CD4-positive, alpha-beta T cell treated with Interleukin-6 at 100 ng/mL for 8 hours (primary cell): ENCODE data around the gene SPO11.

ENCODE experiments used
- DNase-seq: peaks from one replicate; pipeline ENCODE4 v3.0.0-alpha.2; 2020; ENCODE audit warnings: mixed read lengths, low spot score

SPO11 gene

GRCh38 chr20:57329608-57330221, at the start of gene SPO11:
Gene SPO11, plus strand, starts transcription at chr20:57329803. Its CDS starts 65 bp downstream, at chr20:57329868.
- DNase-seq = no peak

GRCh38 chr20:57280221-57280620, 49.4 kb upstream of the SPO11 start:
- no peak for DNase-seq

DNA sequence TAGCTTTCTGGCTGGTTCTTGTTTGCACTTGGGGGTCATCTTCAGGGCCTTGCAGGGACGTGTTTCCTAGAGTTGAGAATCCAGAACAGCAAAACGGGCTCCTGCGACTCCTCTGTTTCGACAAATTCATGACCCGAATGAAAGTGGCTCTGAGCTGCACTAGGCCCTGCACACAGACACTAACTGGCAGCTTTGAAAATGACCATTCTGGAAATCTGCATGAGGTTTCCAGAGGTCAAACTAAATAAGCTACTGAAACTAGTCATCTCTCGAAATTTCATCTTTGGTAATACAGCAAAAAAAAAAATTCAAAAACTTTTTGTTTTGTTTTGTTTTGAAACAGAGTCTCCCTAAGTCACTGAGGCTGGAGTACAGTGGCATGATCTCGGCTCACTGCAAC, 47.7 kb upstream of the SPO11 start:
- no peak for DNase-seq

DNA sequence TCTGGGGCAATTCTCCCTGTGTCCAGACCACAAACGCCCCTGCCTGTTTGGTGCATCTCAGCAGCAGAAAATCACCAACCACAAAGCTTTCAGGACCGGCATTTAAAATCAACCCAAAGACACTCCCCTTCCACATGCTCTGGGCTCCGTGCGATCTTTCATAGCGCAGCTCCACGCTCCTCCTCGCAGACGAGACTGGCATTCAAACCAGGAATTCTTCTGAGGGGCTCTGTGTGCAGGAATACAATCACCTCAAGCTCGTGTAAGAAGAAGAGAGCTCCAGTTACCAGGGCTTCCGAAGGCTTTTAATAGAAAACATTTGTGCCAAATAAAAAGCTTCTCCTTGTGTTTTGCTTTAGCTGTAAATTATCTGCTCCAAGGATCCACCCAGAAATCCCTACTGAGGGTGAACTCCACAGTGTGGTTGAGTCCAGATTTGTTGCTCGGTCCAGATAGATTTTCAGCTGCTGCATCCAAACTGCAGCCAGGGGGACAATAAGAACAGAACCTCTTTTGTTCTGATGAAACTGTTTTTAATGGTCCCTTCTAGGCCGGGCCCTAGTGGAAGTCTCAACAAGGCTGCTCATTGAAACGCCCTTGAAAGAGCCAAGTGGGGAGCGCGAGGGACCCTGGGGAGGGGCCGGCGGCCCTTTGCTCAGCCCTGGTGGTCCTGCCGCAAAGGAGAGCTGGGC, 46.8 kb upstream of the SPO11 start:
- DNase-seq = no peak

GRCh38 chr20:57283860-57284259, 45.7 kb upstream of the SPO11 start:
- no peak for DNase-seq

- no peak for DNase-seq
These were observed 42.4 kb upstream of the SPO11 start for GRCh38 chr20:57287007-57287880.

DNA sequence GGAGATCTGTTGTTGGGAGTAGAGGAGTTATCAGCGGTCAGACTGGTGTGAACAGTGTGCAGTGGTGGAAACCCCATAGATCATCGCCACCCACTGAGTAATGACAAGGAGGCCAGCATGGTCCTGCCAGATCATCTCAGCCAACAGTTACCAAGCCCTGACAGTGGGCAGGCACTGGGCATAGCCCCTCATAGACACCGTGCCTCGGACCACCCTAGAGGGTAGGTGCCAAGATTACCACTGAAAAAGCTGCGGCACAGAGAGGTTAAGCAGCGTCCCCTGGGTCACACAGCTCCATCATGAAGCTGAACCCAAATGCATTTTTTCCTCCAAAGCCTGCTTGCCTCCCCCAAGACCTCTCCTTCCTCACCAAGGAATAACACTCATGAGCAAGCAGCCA, 41.7 kb upstream of the SPO11 start:
- no peak for DNase-seq

- no peak for DNase-seq
These were observed 40.8 kb upstream of the SPO11 start for GRCh38 chr20:57288651-57289277.

- no peak for DNase-seq
These were observed 40.0 kb upstream of the SPO11 start for GRCh38 chr20:57289391-57290177.

GRCh38 chr20:57290178-57290484, 39.5 kb upstream of the SPO11 start:
- DNase-seq = no peak

GRCh38 chr20:57291003-57291402, 38.6 kb upstream of the SPO11 start:
- no peak for DNase-seq

- no peak for DNase-seq
These were observed 37.9 kb upstream of the SPO11 start for GRCh38 chr20:57291694-57292093.

- no peak for DNase-seq
These were observed 37.0 kb upstream of the SPO11 start for GRCh38 chr20:57292611-57293010.

- no peak for DNase-seq
These were observed 35.6 kb upstream of the SPO11 start for GRCh38 chr20:57293995-57294394.

DNA sequence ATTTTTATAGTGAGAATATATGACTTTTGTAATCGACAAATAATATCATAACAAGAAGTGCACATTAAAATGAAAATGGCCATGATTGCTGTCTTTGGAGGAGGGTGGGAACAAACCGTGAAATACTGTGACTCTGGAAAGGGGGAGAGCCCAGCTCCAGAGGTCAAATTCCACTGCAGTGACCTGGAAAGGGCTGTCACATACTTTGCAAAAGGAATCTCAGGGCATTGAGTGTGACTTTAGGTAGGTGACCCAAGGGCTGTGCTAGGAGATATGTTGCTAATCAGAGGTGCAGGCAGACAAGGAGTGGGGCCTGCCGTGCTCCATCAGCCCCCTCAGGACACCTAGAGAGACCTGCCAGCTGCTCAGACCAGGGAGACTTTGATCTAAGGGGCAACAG, 35.1 kb upstream of the SPO11 start:
- no peak for DNase-seq

- no peak for DNase-seq
These were observed 31.1 kb upstream of the SPO11 start for GRCh38 chr20:57298457-57298856.

DNA sequence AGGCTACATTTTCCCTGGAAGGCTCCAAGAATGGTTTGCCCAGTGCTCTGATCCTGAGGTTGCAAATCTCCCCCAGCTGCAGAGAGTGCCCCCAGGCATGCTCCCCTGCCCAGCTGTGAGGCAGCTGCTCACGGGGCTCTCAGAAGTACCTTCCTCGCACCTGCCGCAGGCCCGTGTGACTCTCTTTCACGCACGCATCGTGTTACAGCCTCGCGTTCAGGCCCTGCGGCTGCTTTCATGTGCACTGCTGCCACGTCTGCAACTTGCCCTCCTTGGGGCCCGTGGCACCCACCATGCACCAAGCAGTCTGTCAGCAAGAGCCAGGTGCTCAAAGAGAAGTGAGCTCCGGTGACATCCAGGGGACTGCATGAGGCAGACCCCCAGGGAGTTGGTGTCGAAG, 28.6 kb upstream of the SPO11 start:
- no peak for DNase-seq

GRCh38 chr20:57306747-57307146, 22.9 kb upstream of the SPO11 start:
- no peak for DNase-seq

DNA sequence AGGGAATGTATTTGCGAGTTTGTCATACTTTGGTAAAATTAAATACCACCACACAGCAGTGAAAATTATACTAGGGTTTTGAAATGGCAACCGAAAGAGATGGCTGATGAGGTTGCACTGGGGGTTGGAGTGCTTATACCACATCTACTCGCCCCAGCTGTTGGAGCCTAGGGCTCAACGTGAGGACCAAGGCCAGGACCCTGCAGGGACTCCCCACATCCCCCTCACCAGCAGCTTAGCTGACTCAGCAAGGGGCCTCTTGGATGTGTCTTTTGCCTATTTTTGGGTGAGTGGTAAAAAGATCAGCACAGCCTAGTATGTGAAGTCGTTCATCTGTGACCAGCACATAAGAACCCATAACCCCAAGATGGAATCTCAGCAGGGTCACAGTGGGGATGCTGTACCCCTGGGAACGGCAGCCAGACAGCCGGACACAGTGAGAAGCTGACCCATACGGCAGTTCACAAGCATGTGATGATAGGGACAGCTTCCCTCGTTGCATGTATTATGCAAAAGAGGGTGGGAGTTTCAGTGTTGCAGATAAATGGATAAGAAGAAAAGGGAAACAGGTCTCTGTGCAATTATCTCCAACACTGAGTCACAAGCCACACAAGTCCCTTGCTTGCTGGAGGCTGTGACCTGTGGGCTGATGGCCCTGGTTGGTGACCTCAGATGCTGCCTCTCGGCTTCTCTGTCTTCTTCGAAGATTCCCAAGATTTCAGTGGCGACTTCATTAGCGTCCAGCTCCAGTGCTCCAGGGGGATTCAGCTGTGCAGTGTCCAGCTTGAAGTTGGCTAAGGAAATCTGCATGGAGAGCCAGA, 20.9 kb upstream of the SPO11 start:
- DNase-seq = no peak

DNA sequence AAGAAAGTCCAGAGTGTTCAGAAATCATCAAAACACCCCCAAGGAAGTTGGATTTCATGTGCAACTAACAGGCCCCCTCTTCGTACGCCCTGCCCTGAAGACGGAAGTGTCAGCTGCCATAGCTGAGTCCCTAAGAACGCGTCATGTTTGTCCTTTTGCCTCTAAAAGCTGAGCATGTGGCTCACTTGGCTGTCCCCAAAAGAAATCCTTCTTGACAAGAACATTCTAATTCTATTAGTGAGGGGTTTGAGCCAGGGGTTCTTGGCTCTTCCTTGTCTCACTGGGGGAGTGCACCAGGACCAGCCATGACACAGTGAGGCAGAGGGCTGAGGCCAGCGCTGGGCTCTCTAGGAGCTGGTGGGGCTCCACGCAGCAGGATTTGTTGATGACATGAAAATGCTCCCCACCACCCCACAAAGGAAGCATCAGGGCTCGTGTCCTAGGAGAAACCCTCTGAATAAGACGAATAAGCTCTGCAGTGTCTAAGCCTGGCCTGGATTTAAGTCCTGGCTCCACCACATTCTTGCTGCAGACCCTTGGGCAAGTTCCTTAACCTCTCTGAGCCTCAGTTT, 20.0 kb upstream of the SPO11 start:
- DNase-seq = no peak
